HG03460 (cell line): Measurements from ENCODE around the gene GRIP2.

Source experiments
- ATAC-seq: cut with Tn5 transposase; IDR thresholded peaks from one replicate; pipeline ENCODE4 v1.9.1; 2021; ENCODE audit not compliant: unreplicated experiment

Gene GRIP2

GRCh38 chr3:14470461-14470860 lies 69.7 kb downstream of the GRIP2 start:
- no peak for ATAC-seq

GRCh38 chr3:14468621-14468981 lies 71.5 kb downstream of the GRIP2 start:
- no peak for ATAC-seq

- no peak for ATAC-seq
These were observed 72.1 kb downstream of the GRIP2 start for GRCh38 chr3:14467814-14468620.

GRCh38 chr3:14466179-14466903 lies 73.8 kb downstream of the GRIP2 start:
- no peak for ATAC-seq

GRCh38 chr3:14465425-14465824 lies 74.7 kb downstream of the GRIP2 start:
- ATAC-seq: no peak

- ATAC-seq: no peak
These were observed 75.6 kb downstream of the GRIP2 start for GRCh38 chr3:14464521-14464920.

GRCh38 chr3:14464141-14464465 lies 76.0 kb downstream of the GRIP2 start:
- ATAC-seq: no peak

GRCh38 chr3:14463330-14464140 lies 76.6 kb downstream of the GRIP2 start:
- ATAC-seq: no peak

- ATAC-seq: no peak
These were observed 77.4 kb downstream of the GRIP2 start for GRCh38 chr3:14462738-14463137.

GRCh38 chr3:14461748-14462324 lies 78.3 kb downstream of the GRIP2 start:
- ATAC-seq: no peak

GRCh38 chr3:14461006-14461747 lies 79.0 kb downstream of the GRIP2 start:
- ATAC-seq: no peak

- ATAC-seq: no peak
These were observed 79.7 kb downstream of the GRIP2 start for GRCh38 chr3:14460342-14461005.

- ATAC-seq: no peak
These were observed 80.4 kb downstream of the GRIP2 start for GRCh38 chr3:14459787-14460186.

GRCh38 chr3:14459384-14459783 lies 80.8 kb downstream of the GRIP2 start:
- ATAC-seq: peak; percentile 9

- peak; percentile 48 for ATAC-seq
These were observed 81.5 kb downstream of the GRIP2 start for GRCh38 chr3:14458434-14459275.

GRCh38 chr3:14457999-14458398 lies 82.1 kb downstream of the GRIP2 start:
- ATAC-seq: no peak

GRCh38 chr3:14457481-14457880 lies 82.7 kb downstream of the GRIP2 start:
- ATAC-seq: no peak

GRCh38 chr3:14456794-14457193 lies 83.3 kb downstream of the GRIP2 start:
- ATAC-seq: no peak

GRCh38 chr3:14455571-14456317 lies 84.4 kb downstream of the GRIP2 start:
- ATAC-seq: no peak
